Heart left ventricle (tissue), 16 donors: Measurements from ENCODE around the gene EXOC7. TPM values are rescaled to one million over a fixed set of nuclear protein-coding genes. Genes with fewer than 3 reads are reported as not detected.

Source experiments
- ATAC-seq, 4 donors: fragments of 200-7000 bp; cut with Tn5 transposase; one replicate each; pipeline ENCODE4 v1.9.1; 2020 to 2022; ENCODE audit warnings: moderate library complexity in 4 of 4, mild to moderate bottlenecking in 3 of 4, moderate number of reproducible peaks in 1 of 4
- DNase-seq, 5 donors: peaks; one replicate each; pipeline ENCODE4 v3.0.0-alpha.2; 2020
- H3K27ac ChIP-seq, 12 donors: fragments of 200-600 bp; sonication (generic) in 4 of 12; one replicate each; pipeline versions ENCODE4 v1.5.0 to v1.8.0; 2016 to 2022; ENCODE audit warnings: mild to moderate bottlenecking in 2 of 12
- H3K27me3 ChIP-seq, 9 donors: fragments of 200-600 bp; sonication (generic) in 2 of 9; one replicate each; pipeline versions ENCODE4 v1.5.1 to v1.8.0; 2016 to 2022; ENCODE audit warnings: mild to moderate bottlenecking in 3 of 9
- H3K36me3 ChIP-seq, 9 donors: fragments of 200-600 bp; sonication (generic) in 2 of 9; one replicate each; pipeline versions ENCODE4 v1.5.0 to v1.8.0; 2018 to 2022; ENCODE audit warnings: mild to moderate bottlenecking in 2 of 9
- H3K4me1 ChIP-seq, 12 donors: fragments of 200-600 bp; sonication (generic) in 4 of 12; one replicate each; pipeline versions ENCODE4 v1.5.0 to v1.8.0; 2016 to 2022; ENCODE audit warnings: mild to moderate bottlenecking in 3 of 12
- H3K4me3 ChIP-seq, 12 donors: fragments of 200-600 bp; sonication (generic) in 4 of 12; one replicate each; pipeline versions ENCODE4 v1.5.0 to v1.8.0; 2017 to 2022; ENCODE audit warnings: mild to moderate bottlenecking in 9 of 12, moderate library complexity in 4 of 12
- H3K9me3 ChIP-seq, 12 donors: fragments of 200-600 bp; sonication (generic) in 4 of 12; one replicate each; pipeline versions ENCODE4 v1.5.0 to v1.8.0; 2016 to 2022; ENCODE audit warnings: mild to moderate bottlenecking in 1 of 12
- POLR2A ChIP-seq, 2 donors: fragments of 450-650 bp; IDR thresholded peaks; one replicate each; pipeline ENCODE4 v1.6.1; 2017; ENCODE audit warnings: antibody characterized with exemption in 2 of 2, mild to moderate bottlenecking in 2 of 2, moderate library complexity in 2 of 2
- WGBS, 4 donors: extraction: QIAGEN DNeasy Blood & Tissue Kit in 2 of 4; methylation state at CpG; one replicate each; pipeline versions ENCODE4 v1.1.5 to v1.1.7; 2013 to 2018; 5-methylcytosine and 5-hydroxymethylcytosine counted together
- intact Hi-C, 10 donors: fragments of 100-400 bp; cut with DNase I; formaldehyde crosslinking; loops; one replicate each; pipeline versions ENCODE4 v1.11.1 to v1.14.2; 2022
- polyA plus RNA-seq, 2 donors: library from polyadenylated mRNA; stranded (reverse); fragments of 200-250 nt; gene quantifications; one replicate each; pipeline ENCODE4 v1.2.3, GENCODE V29; 2013
- total RNA-seq, 9 donors: library from RNA; depleted of rRNA in 2 of 9; stranded (reverse); fragments of >200 nt in 2 of 9; fragmentation: NEBNext Ultra II Directional in 3 of 9; extraction: Animal tissue kit (Norgen Biotek cat#: 25700) in 3 of 9; gene quantifications; one replicate each; pipeline versions ENCODE4 v1.1.0 to v1.2.4, GENCODE V29; 2016 to 2023
- TF ChIP-seq, protein P1 (sequence below), 12 donors: fragments of 200-600 bp; sonication (generic) in 4 of 12; IDR thresholded peaks; one replicate each; pipeline versions ENCODE4 v1.5.0 to v1.8.0; 2018 to 2022; ENCODE audit warnings: antibody characterized with exemption in 12 of 12, mild to moderate bottlenecking in 5 of 12
- donor health status: ischemic (EF 13 %, LVEDD 7.1; RV severe dilation, severe dysfunction).
- donor health status: healthy with polysubstance abuse.
- donor health status: DM: no; HTN: yes; CAD: no.
- donor health status: DM: no; HTN: no; CAD: no.
- donor health status: ischemic (EF 25% LVEDD 6.9; RV normal size, moderate dysfunction).
- donor health status: ischemic (EF 25% LVEDD 5.7; RV mildly dilated, moderate dysfunction).
- donor health status: healthy.
- donor health status: DM: yes; HTN: yes; CAD: no.
- donor health status: ischemic (EF 35%, LVEDD 5.7; RV mildly dilated, moderate dysfunction).
- donor health status: nonischemic (EF 11% LVEDD 7.7; RV severe dilation, severe dysfunction).
- donor health status: DM: yes; HTN: yes; CAD: no.
- donor health status: PGD.
- donor health status: ischemic (EF 29% LVEDD 5.4; RV normal size, mild dysfunction).
- donor health status: nonischemic (EF 23%, LVEDD 6.1; RV moderate dilation, normal function).

Gene EXOC7
- total and polyA plus RNA-seq, 11 donors = 39.7 to 107 (median 77.0) TPM

DNA sequence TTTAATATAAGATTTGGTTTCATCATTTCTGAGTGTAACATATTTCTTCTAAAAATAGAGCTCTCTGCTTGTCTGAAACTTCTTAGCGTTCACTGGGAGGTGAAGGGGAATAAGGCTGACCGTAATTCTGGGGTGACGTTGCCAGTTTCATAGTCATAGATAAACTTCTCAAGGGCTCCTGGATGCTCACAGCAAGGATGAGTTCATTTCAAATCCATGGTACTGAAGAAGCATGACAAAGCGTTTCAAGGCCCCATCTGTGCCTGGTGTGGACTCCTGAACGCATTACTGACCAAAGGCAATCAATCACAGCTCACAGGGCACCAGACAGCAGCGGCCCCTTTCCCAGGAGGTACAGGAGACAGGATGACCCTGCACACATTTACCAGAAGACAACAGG lies 64.5 kb downstream of the EXOC7 start:
- no peaks in the 10 kb centered on the region for H3K9me3 ChIP-seq
- DNase-seq (no peak), ATAC-seq (no peak)
- H3K27me3 ChIP-seq = no peaks in the 10 kb centered on the region
- peaks cover 9 to 69% (median 61%) of the 10 kb centered on the region in 9 donors for H3K36me3 ChIP-seq
- 74 to 80% (median 75%) methylated on average over 6 of the region's 6 CpGs for WGBS, 4 donors
- H3K4me3 ChIP-seq = no peak overlapping the region
- H3K27ac ChIP-seq = peak overlapping the region in 1 of 12 donors; percentile 84
- peaks cover 0 to 7% (median 0%) of the 10 kb centered on the region in 12 donors for H3K4me1 ChIP-seq
- intact Hi-C loops = no loop called here
- no peak for TF ChIP-seq POLR2A (IDR thresholded peaks at IDR 0.05)
- TF ChIP-seq, protein P1, sequence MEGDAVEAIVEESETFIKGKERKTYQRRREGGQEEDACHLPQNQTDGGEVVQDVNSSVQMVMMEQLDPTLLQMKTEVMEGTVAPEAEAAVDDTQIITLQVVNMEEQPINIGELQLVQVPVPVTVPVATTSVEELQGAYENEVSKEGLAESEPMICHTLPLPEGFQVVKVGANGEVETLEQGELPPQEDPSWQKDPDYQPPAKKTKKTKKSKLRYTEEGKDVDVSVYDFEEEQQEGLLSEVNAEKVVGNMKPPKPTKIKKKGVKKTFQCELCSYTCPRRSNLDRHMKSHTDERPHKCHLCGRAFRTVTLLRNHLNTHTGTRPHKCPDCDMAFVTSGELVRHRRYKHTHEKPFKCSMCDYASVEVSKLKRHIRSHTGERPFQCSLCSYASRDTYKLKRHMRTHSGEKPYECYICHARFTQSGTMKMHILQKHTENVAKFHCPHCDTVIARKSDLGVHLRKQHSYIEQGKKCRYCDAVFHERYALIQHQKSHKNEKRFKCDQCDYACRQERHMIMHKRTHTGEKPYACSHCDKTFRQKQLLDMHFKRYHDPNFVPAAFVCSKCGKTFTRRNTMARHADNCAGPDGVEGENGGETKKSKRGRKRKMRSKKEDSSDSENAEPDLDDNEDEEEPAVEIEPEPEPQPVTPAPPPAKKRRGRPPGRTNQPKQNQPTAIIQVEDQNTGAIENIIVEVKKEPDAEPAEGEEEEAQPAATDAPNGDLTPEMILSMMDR (IDR thresholded peaks at IDR 0.05) = no peak

DNA sequence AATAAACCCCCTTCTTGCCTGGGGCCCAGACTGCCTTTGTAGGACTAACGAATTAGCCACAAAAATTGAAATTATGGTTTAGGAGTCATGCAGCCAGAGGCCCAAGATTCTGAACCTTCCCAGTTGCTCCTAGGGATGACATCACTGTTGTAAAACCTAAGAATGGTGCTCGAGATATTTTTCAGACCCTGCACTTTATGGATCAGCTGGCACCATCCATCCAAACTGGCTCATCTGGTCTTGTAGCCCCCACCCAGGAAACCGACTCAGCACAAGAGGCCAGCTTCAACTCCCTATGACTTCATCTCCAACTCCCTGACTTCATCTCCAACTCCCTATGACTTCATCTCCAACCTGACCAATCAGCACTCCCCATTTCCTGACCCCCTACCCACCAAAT lies 65.5 kb downstream of the EXOC7 start:
- WGBS, 4 donors = 83 to 90% (median 85%) methylated on average over 3 of the region's 3 CpGs

DNA sequence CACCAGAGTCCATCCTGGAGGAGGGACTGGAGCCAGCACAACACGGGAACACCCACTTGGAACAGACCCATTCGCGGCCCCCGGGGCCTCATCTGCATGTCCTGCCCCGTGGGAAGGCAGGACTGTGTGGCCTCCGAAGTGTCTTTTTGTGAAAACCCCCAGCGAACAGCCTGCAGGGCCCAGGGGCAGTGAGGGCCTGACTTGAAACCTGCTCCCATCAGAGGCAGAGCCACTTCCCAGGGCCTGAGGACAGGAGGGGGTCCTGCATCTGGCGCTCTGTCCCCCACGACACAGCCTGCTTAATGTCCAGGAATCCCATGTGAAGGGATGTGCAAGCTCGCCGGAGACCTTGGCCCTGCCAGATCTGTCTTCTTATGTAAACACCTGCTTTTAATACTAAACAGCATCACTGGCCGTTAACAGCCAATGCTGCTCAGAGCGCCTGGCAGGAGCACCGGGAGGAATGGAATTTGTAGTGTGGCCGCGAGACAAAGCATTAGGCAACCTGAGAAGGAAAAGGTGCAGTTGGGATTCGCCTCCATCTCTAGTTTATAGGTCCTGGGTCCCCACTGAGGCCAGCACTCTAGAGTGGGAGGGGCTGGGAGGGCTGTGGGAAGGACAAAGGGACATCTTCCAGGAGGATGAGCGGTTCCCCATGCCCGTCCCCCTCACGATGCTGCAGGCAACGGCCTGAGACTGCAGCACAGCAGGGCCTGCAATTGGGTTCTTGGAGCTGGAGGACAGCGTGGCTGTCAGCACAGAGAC lies 66.9 kb downstream of the EXOC7 start:
- intact Hi-C loops = no loop called here
- peak in 2 of 4 donors; percentile 15 to 47 for ATAC-seq
- peak overlapping the region in 1 of 12 donors; percentile 84 for H3K27ac ChIP-seq

More for the DNA sequence above, 65.5 kb downstream of the EXOC7 start:
- DNase-seq = no peak
- H3K9me3 ChIP-seq = no peaks in the 10 kb centered on the region
- no peak overlapping the region for H3K4me3 ChIP-seq
- H3K36me3 ChIP-seq = peaks cover 4 to 58% (median 51%) of the 10 kb centered on the region in 9 donors
- TF ChIP-seq, protein P1 (IDR thresholded peaks at IDR 0.05) = no peak
- no peak for TF ChIP-seq POLR2A (IDR thresholded peaks at IDR 0.05)
- ATAC-seq = no peak
- H3K27me3 ChIP-seq = no peaks in the 10 kb centered on the region
- H3K27ac ChIP-seq = peak overlapping the region in 1 of 12 donors; percentile 84
- peaks cover 0 to 7% (median 0%) of the 10 kb centered on the region in 12 donors for H3K4me1 ChIP-seq
- intact Hi-C loops = no loop called here

More for the DNA sequence above, 66.9 kb downstream of the EXOC7 start:
- peaks cover 0 to 7% (median 0%) of the 10 kb centered on the region in 12 donors for H3K4me1 ChIP-seq
- no peak for DNase-seq
- 51 to 65% (median 58%) methylated on average over 21 to 22 of the region's 22 CpGs for WGBS, 4 donors
- H3K4me3 ChIP-seq = no peak overlapping the region
- H3K9me3 ChIP-seq = no peaks in the 10 kb centered on the region
- H3K36me3 ChIP-seq = peaks cover 4 to 45% (median 37%) of the 10 kb centered on the region in 9 donors
- H3K27me3 ChIP-seq = no peaks in the 10 kb centered on the region
- TF ChIP-seq POLR2A (IDR thresholded peaks at IDR 0.05) = no peak
- TF ChIP-seq, protein P1 (IDR thresholded peaks at IDR 0.05) = no peak
